AG04450 (cell line): Measurements from ENCODE around the gene CRYBG2. TPM values are rescaled to one million over a fixed set of nuclear protein-coding genes. Genes with fewer than 3 reads are reported as not detected.
"Not testable (repeated sequence)": the region's sequence is repeated elsewhere in the genome, so short reads cannot be mapped to it uniquely, and the experiment has no call there.

ENCODE experiments used
- CTCF ChIA-PET: fragments of 300-600, 350-600 bp; formaldehyde crosslinking; extraction: SDS; loops from one replicate; lab custom pipeline; 2022; ENCODE audit warnings: antibody characterized with exemption, inconsistent platforms; lab: Charles Lee
- POLR2A ChIA-PET: fragments of 350-600 bp; formaldehyde crosslinking; extraction: SDS; loops from one replicate; lab custom pipeline; 2021; ENCODE audit warnings: antibody characterized with exemption, inconsistent platforms; lab: Yijun Ruan, JAX
- DNase-seq: peaks from one replicate; pipeline ENCODE4 v3.0.0-alpha.2; 2011; ENCODE audit warnings: low read depth, low spot score
- H3K27ac ChIP-seq: one replicate; pipeline ENCODE4 v1.5.1; 2012; ENCODE audit warnings: low read depth, low read length, control low read depth
- H3K27me3 ChIP-seq: one replicate; pipeline ENCODE4 v1.6.0; 2012; ENCODE audit warnings: low read length; ENCODE audit not compliant: control insufficient read depth, insufficient read depth
- H3K4me3 ChIP-seq: 2 replicates; pipeline ENCODE4 v1.5.1; 2011; ENCODE audit warnings: mild to moderate bottlenecking, low read depth, low read length, control low read depth
- H3K9me3 ChIP-seq: 2 replicates; pipeline ENCODE4 v1.5.1; 2012; ENCODE audit warnings: low read length; ENCODE audit not compliant: control insufficient read depth, insufficient read depth
- CTCF ChIP-seq: IDR thresholded peaks from 2 replicates; pipeline ENCODE4 v1.5.1; 2011; ENCODE audit warnings: low read depth, low read length, control low read depth, inconsistent platforms
- polyA plus RNA-seq: library from polyadenylated mRNA; depleted of rRNA; stranded (reverse); fragments of >200 nt; gene quantifications from 2 replicates; pipeline ENCODE4 v1.2.3, GENCODE V29; 2011

Gene CRYBG2
- polyA plus RNA-seq, 1 experiment, result not detected

GRCh38 chr1:26395754-26396153, 41.8 kb upstream of the CRYBG2 start:
- Histone ChIP-seq H3K4me3 (no peak overlapping the region), H3K9me3 (no peaks in the 10 kb centered on the region), H3K27ac (no peak overlapping the region), H3K27me3 (no peaks in the 10 kb centered on the region)
- DNase-seq, result no peak
- CTCF ChIA-PET, result interaction anchor here (0.7 to 1.0 kb wide), 4 partner anchors 21 to 753 kb away, joined by 3 to 11 read pairs (median 4); no protein-coding TSS in a partner anchor
- POLR2A ChIA-PET, result no interaction called here
- no peak for TF ChIP-seq CTCF

GRCh38 chr1:26391450-26391849, 37.5 kb upstream of the CRYBG2 start:
- no peak for DNase-seq
- Histone ChIP-seq H3K9me3 (no peaks in the 10 kb centered on the region), H3K4me3 (no peak overlapping the region), H3K27me3 (peaks cover 2% of the 10 kb centered on the region), H3K27ac (no peak overlapping the region)
- POLR2A ChIA-PET, result no interaction called here
- CTCF ChIA-PET, result interaction anchor here (0.6 to 2.6 kb wide), 20 partner anchors 9 to 290 kb away, joined by 3 to 11 read pairs (median 4); partner anchors contain the start of gene ZNF593
- peak; percentile 90 for TF ChIP-seq CTCF

- no peak for DNase-seq
- ChIA-PET CTCF (interaction anchor here (0.6 to 2.2 kb wide), 4 partner anchors 11 to 83 kb away, joined by 3 to 11 read pairs (median 8); partner anchors contain the start of gene UBXN11), POLR2A (no interaction called here)
- TF ChIP-seq CTCF, result no peak
- H3K9me3 ChIP-seq, result no peaks in the 10 kb centered on the region
- H3K4me3 ChIP-seq, result no peak overlapping the region
- H3K27me3 ChIP-seq, result peaks cover 2% of the 10 kb centered on the region
- no peak overlapping the region for H3K27ac ChIP-seq
Observed at GRCh38 chr1:26389604-26390247, 35.8 kb upstream of the CRYBG2 start.

- no peak overlapping the region for H3K27ac ChIP-seq
- no peaks in the 10 kb centered on the region for H3K9me3 ChIP-seq
- H3K4me3 ChIP-seq, result no peak overlapping the region
- ChIA-PET POLR2A (no interaction called here), CTCF (interaction anchor here (0.7 to 1.4 kb wide), 3 partner anchors 25 to 219 kb away, joined by 3 to 10 read pairs (median 3); partner anchors contain the start of gene ZNF593)
- TF ChIP-seq CTCF, result no peak
- H3K27me3 ChIP-seq, result peaks cover 2% of the 10 kb centered on the region
- no peak for DNase-seq
Observed at GRCh38 chr1:26388791-26389445, 35.0 kb upstream of the CRYBG2 start.

GRCh38 chr1:26387447-26387846, 33.5 kb upstream of the CRYBG2 start:
- CTCF ChIA-PET, result interaction anchor here (0.6 to 0.7 kb wide), 3 partner anchors 20 to 31 kb away, joined by 3 to 14 read pairs (median 5); no protein-coding TSS in a partner anchor
- no peaks in the 10 kb centered on the region for H3K9me3 ChIP-seq
- POLR2A ChIA-PET, result no interaction called here
- no peak for TF ChIP-seq CTCF
- no peak for DNase-seq
- no peak overlapping the region for H3K4me3 ChIP-seq
- H3K27me3 ChIP-seq, result peaks cover 2% of the 10 kb centered on the region
- no peak overlapping the region for H3K27ac ChIP-seq

GRCh38 chr1:26385063-26385462, 31.1 kb upstream of the CRYBG2 start:
- CTCF ChIA-PET, POLR2A ChIA-PET: not testable (repeated sequence)

More at GRCh38 chr1:26385063-26385462, 31.1 kb upstream of the CRYBG2 start:
- DNase-seq, H3K27me3 ChIP-seq, H3K27ac ChIP-seq, H3K4me3 ChIP-seq, H3K9me3 ChIP-seq: not testable (repeated sequence)
